Esophagus squamous epithelium (tissue), 4 donors: ENCODE results near the gene NUP54.

Experiments used
- CTCF ChIP-seq, 6 experiments: fragments of 450-650 bp in 4 of 6; fragments of 200-600 bp in 2 of 6; sonication (generic) in 2 of 6; IDR thresholded peaks; one replicate each; pipeline ENCODE4 v1.5.1; 2016 to 2019; ENCODE audit warnings: antibody characterized with exemption in 6 of 6, mild to moderate bottlenecking in 4 of 6, moderate library complexity in 4 of 6
- POLR2A ChIP-seq, 4 donors: fragments of 450-650 bp; IDR thresholded peaks; one replicate each; pipeline ENCODE4 v1.6.1; 2017; ENCODE audit warnings: antibody characterized with exemption in 4 of 4, mild to moderate bottlenecking in 4 of 4, moderate library complexity in 3 of 4

DNA sequence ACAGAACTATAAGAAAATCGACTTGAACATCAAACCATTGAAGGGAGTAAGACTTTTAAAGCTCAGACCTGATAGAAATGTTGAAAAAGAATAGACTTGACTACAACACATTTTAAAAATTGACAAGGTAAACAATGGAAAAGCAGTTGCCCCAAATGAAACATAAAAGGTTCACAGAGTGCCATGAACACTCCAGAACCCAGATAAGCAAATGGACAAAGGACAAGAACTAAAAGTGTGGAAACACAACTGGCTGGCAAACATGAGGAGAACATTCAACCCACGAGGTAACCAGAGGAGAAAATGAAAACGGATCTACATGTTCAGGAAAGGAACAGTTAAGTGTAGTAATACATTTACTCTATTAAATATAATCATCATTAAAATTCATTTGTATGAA is 39.0 kb upstream of the NUP54 start:
- TF ChIP-seq POLR2A (IDR thresholded peaks at IDR 0.05): no peak
- TF ChIP-seq CTCF (IDR thresholded peaks at IDR 0.05): no peak
